GM21576 (cell line): Measurements from ENCODE around the gene CD79B.
"Not testable (repeated sequence)": the region's sequence is repeated elsewhere in the genome, so short reads cannot be mapped to it uniquely, and the experiment has no call there.

Experiments used
- ATAC-seq: cut with Tn5 transposase; IDR thresholded peaks from one replicate; pipeline ENCODE4 v1.9.1; 2021; ENCODE audit warnings: mild to moderate bottlenecking, moderate library complexity; ENCODE audit not compliant: unreplicated experiment

Gene CD79B

DNA sequence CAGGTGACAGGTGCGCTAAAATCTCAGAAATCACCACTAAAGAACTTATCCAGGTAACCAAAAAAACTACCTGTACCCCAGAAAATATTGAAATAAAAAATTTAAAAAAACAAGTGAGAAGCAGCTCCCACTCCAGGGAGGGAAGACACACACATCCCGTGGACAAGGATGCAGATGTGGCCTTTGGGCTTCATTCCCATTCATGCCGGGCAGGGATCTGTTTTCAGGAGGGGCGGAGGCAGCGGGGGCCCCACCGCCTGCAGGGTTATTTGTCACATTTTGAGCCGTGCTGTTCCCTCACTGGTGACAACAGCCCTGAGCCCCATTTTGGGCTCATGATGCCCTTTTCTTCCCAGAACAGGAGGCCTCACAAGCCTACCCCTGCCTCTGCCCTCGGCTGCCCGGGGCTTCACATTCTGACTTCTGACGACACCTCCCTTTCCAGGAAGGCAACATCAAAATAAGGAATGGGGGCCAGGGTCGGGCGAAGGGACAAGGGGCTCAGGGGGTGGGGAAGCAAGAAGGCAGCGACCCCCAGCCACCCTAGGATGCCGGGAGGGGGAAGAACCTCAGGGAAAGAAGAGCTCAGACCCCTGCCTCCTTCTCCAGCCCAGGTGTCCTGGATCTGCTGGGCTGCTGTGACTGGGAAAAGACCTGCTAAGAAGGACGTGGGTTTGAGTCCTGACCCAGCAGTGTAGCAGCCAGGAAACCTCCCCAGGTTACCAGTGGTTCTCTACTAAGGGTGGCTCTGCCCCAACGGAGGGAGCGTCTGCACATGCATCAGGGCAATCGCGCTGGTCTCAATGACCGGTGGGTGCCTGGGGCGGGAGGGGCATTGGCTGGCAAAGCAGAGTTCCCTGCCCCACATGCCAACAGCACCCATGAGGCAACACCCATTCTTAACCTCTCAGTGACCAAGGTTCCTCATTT, 2.3 kb upstream of the CD79B start:
- no peak for ATAC-seq

DNA sequence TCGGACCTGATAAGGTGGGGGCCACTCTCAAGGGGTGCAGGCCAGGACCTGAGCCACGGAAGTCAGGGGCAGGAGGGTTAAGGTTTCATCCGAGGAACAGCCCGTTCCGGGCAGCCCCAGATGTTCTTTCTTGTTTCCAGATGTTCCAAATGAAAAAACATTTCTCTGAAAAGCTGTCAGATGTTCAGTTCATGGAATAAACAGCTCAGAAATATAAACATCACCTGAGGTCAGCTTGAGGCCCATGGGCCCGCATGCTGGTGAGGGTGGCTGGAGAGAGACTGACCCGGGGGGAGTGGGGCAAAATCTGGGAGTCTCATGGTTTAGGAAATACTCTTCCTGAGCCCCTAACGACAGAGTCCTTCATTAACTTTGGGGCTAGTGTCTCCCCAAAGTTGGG, 1.5 kb upstream of the CD79B start:
- ATAC-seq, result no peak

DNA sequence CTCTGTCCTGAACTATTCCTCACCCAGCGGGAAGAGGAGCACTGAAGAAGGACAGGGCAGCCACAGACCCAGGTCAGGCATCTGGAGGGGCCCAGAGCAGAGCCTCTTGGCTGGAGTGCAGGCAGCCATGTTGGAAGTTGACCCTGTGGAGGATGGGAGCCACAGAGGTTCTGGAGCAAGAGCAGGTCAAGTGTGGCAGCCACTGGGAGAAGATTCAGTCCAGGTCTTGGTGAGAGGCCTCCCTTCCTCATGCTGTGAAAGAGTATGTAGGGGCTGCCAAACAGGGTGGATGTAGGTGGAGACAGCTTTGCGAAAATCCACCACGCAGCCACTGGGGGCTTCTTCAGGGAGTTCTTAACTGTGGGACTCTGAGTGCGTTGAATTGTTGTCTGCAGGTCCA, 590 bp upstream of the CD79B start:
- ATAC-seq, result peak; percentile 16

- peak; percentile 39 for ATAC-seq
Observed at GRCh38 chr17:63930951-63931575, 1.1 kb downstream of the CD79B start.

- no peak for ATAC-seq
Observed at GRCh38 chr17:63929860-63930766, 2.0 kb downstream of the CD79B start.

- ATAC-seq, result no peak
Observed at GRCh38 chr17:63928966-63929695, 3.0 kb downstream of the CD79B start.

DNA sequence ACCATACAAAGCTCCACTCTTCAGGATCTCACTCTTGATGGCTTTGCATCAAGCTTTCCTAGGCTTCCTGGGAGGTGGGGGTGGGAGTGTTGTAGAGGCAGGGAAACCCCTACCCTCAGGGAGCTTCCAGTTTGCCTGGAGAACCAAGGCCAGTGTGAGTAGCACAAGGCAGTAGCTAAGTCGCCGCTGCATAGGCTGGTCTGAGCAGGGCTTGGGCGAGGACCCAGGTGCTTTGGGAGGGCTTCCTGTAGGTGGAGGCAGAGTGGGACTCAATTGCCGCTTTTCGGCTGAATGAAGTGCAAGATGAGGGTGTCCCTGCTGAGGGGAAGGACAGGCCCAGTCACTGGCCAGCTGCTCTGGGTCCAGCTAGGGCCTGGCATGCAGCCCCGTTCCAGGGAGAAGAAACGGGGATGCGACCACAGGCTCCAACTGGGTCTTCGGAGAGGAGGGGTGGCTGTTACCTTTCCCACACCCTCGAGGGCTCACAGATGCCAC, 3.9 kb downstream of the CD79B start:
- no peak for ATAC-seq

- ATAC-seq, result no peak
Observed at GRCh38 chr17:63927464-63928171, 4.5 kb downstream of the CD79B start.

GRCh38 chr17:63926164-63926563, 6.0 kb downstream of the CD79B start:
- no peak for ATAC-seq

- ATAC-seq, result no peak
Observed at GRCh38 chr17:63925615-63926014, 6.5 kb downstream of the CD79B start.

DNA sequence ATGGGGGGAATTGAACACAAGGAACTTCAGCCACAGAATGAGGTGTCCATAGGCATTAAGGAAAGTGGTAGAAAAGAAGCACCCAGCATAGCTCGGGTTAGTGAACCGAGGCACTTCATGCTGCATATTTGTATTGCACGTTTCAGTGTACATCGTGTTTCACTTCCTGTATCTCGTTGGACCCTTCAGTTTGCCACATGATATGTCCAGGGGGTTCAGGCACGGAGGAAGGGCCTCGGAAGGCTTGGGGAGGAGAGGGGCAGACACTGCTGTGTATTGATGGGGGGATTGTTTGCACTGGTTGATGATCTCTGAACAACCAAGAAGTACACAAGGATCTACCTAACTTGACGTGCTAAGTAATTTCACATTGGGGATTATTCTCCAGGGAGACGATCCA, 9.7 kb downstream of the CD79B start:
- peak; percentile 46 for ATAC-seq

- ATAC-seq, result not testable (repeated sequence)
Observed at GRCh38 chr17:63920779-63921178, 11.4 kb downstream of the CD79B start.

DNA sequence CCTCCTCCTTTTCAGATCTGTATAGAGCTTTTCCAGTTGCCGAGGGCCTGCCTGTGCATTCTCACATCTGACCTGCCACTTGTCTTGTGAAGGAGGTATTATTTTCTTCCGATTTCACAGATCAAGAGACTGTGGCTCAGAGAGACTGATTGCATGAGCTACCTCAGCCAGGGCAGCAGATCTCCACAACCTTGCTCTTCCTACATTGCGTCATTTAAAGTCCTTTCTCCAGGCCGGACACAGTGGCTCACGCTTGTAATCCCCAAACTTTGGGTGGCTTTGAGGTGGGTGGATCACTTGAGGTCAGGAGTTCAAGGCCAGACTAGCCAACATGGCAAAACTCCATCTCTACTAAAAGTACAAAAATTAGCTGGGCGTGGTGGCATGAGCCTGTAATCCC, 12.1 kb downstream of the CD79B start:
- not testable (repeated sequence) for ATAC-seq

GRCh38 chr17:63919311-63919723, 12.8 kb downstream of the CD79B start:
- ATAC-seq, result peak; percentile 67

- not testable (repeated sequence) for ATAC-seq
Observed at GRCh38 chr17:63918789-63919305, 13.3 kb downstream of the CD79B start, which contains the start of gene GH1. Gene GH1 (minus strand): TSS chr17:63918839. CDS start chr17:63918776, 63 bp downstream.

DNA sequence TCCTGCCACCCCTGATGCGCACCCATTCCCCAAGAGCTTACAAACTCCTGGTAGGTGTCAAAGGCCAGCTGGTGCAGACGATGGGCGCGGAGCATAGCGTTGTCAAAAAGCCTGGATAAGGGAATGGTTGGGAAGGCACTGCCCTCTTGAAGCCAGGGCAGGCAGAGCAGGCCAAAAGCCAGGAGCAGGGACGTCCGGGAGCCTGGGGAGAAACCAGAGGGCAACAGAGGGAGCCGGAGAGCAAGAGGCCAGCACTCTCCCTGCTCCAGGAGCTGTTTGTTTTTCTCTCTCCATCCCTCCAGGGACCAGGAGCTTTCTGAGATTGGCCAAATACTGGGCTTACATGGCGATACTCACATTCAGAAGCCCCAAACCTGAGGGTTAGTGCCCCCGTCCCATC, 13.8 kb downstream of the CD79B start:
- ATAC-seq, result no peak

- ATAC-seq, result no peak
Observed at GRCh38 chr17:63917646-63918045, 14.5 kb downstream of the CD79B start.

DNA sequence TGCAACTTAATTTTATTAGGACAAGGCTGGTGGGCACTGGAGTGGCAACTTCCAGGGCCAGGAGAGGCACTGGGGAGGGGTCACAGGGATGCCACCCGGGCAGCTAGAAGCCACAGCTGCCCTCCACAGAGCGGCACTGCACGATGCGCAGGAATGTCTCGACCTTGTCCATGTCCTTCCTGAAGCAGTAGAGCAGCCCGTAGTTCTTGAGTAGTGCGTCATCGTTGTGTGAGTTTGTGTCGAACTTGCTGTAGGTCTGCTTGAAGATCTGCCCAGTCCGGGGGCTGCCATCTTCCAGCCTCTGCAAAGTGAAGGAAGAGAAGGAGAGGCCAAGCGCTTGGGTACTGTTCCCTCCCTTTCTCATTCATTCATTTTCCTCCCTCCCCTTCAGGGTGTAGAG, 14.9 kb downstream of the CD79B start:
- ATAC-seq, result not testable (repeated sequence)

GRCh38 chr17:63916566-63917185, 15.5 kb downstream of the CD79B start:
- ATAC-seq, result no peak
